Tibial nerve (tissue), 4 donors: Measurements from ENCODE around the gene SIAH2.

Source experiments
- EP300 ChIP-seq, 2 donors: sonication (generic); formaldehyde crosslinking; IDR thresholded peaks; one replicate each; pipeline ENCODE4 v1.6.1; 2017; ENCODE audit warnings: antibody characterized with exemption in 2 of 2, mild to moderate bottlenecking in 1 of 2
- POLR2A ChIP-seq, 2 donors: fragments of 450-650 bp; IDR thresholded peaks; one replicate each; pipeline ENCODE4 v1.6.1; 2017; ENCODE audit warnings: antibody characterized with exemption in 2 of 2, mild to moderate bottlenecking in 2 of 2, moderate library complexity in 2 of 2
- TF ChIP-seq, protein P1 (sequence below), 5 experiments: fragments of 200-600 bp in 3 of 5; fragments of 450-650 bp in 2 of 5; sonication (generic) in 3 of 5; IDR thresholded peaks; one replicate each; pipeline ENCODE4 v1.5.1; 2016 to 2019; ENCODE audit warnings: antibody characterized with exemption in 5 of 5, mild to moderate bottlenecking in 3 of 5, moderate library complexity in 2 of 5

DNA sequence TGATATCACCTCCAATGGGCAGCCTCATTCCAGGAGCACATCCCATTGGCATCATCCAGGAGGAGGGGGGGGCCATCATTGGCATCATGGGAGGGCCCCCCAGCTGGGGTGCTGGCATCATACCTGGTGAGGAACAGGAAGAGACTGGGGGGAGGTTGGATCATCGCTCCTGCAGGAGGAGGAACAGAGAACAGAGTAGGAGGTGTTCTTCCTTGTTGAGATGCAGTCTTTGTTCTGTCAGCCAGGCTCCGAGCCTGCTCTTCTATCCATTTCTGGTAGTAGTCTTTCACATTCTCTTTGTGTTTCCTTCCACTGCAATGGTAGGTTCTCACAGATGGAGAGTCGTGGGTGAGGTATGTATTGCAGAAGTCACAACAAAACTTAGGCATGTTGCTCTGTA is 42.5 kb downstream of the SIAH2 start:
- TF ChIP-seq, protein P1, sequence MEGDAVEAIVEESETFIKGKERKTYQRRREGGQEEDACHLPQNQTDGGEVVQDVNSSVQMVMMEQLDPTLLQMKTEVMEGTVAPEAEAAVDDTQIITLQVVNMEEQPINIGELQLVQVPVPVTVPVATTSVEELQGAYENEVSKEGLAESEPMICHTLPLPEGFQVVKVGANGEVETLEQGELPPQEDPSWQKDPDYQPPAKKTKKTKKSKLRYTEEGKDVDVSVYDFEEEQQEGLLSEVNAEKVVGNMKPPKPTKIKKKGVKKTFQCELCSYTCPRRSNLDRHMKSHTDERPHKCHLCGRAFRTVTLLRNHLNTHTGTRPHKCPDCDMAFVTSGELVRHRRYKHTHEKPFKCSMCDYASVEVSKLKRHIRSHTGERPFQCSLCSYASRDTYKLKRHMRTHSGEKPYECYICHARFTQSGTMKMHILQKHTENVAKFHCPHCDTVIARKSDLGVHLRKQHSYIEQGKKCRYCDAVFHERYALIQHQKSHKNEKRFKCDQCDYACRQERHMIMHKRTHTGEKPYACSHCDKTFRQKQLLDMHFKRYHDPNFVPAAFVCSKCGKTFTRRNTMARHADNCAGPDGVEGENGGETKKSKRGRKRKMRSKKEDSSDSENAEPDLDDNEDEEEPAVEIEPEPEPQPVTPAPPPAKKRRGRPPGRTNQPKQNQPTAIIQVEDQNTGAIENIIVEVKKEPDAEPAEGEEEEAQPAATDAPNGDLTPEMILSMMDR (IDR thresholded peaks at IDR 0.05) = no peak
- TF ChIP-seq EP300 (IDR thresholded peaks at IDR 0.05) (no peak), POLR2A (IDR thresholded peaks at IDR 0.05) (no peak)
